HG02571 (cell line): Measurements from ENCODE around the gene NDUFS7.
"Not testable (repeated sequence)": the region's sequence is repeated elsewhere in the genome, so short reads cannot be mapped to it uniquely, and the experiment has no call there.

Experiments
- ATAC-seq: cut with Tn5 transposase; IDR thresholded peaks from one replicate; pipeline ENCODE4 v1.9.1; 2021; ENCODE audit warnings: mild to moderate bottlenecking, moderate library complexity; ENCODE audit not compliant: unreplicated experiment

The NDUFS7 gene

DNA sequence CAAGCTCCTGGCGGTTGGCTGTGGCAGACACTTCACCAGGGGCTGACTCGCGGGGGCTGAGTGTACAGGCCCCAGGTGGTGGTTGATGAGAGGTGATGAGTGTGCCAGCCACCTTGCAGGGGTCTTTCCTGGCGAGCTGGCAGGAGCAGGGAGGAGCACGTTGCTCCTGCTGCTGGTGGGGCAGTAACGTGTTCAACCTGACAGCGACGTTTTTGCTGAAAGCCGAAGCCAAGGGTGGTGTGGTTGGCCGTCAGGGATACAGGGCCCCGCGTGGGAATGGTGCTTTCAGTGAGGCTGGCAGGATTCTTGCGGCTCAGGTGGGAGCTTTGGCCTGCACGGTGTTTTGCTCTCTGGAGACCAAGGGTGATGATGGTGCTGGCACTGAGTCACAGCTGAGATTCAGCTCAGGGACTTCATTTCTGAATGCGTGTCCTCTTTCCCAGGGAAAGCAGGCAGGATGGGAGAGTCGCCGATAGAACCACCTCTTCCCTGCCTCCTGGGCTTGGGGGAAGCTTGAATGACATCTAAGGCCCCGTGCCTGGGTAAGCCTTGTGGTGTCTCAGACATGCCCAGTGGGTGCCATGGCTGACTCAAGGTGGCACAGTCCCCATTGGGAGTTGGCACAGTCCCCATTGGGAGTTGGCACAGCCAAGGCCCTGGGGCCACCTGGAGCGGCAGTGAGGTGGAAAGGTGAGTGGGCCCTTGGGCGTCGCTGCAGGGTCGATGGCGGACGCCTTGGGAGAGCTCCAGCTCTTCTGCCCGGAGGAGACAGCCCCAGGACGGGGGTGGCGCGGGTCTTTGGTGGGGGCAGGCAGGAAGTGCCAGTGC, 32.5 kb downstream of the NDUFS7 start:
- no peak for ATAC-seq

DNA sequence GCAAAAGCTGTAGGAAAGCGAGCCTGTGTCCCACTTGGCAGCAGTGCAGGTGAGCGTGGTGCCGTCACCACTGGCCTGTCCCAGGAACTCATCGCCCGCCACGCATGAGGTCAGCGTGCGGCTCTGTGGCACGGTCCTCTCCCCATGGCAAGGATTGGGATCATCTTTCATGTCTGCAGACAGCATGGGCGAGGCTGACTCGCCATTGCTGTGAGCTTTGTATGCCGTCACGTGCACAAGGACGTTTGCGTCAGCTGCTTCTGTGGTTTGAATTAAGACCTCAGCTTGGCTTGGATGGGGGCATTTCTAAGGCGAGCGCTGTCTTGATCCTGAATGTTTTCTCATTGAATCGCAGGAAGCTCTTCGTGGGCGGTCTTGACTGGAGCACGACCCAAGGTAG, 33.4 kb downstream of the NDUFS7 start:
- no peak for ATAC-seq

DNA sequence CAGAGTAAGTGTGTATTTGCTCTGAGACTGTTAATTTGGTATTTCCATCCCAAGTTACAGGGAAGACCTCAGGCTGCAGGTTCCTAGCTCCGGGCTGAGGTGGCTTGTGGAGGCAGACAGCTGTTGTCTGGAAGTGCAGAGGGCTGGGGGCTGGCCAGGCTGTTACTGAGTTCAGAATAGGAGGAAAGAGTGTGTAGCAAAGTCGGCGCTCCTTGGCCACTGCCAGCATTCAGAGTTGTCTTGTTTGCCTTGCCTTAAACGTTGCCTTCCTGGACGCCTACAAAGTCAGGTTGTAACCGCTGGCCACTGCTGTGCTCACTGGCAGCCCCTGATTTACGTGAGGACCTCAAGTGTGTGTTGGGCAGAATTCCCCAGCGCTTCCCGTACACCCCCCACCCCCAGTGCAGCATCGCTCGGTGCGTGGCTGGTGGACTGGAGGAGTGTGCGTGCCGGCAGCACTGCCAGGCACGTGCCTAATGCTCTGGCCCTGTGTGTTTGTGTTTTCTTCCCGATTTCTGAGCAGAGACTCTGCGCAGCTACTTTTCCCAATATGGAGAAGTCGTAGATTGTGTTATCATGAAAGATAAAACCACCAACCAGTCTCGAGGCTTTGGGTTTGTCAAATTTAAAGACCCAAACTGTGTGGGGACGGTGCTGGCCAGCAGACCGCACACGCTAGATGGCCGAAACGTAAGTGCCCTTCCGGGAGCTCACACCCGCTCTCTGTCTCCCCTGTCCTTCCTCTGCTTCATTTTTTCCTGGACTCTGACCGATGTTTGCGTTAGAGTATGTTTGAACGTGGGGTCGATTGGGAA, 34.2 kb downstream of the NDUFS7 start:
- ATAC-seq = no peak

DNA sequence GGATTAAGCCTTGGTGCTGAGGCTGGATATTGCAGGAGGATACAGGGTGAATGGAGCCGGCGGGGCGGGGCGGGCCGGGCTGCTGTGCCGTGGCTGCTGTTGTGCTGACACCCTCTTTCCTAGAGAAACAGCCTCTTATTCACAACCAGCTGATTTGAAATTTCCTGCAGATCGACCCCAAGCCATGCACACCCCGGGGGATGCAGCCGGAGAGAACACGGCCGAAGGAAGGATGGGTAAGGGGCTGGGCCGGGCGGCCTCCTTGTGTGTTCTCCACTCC, 34.7 kb downstream of the NDUFS7 start:
- ATAC-seq = no peak

DNA sequence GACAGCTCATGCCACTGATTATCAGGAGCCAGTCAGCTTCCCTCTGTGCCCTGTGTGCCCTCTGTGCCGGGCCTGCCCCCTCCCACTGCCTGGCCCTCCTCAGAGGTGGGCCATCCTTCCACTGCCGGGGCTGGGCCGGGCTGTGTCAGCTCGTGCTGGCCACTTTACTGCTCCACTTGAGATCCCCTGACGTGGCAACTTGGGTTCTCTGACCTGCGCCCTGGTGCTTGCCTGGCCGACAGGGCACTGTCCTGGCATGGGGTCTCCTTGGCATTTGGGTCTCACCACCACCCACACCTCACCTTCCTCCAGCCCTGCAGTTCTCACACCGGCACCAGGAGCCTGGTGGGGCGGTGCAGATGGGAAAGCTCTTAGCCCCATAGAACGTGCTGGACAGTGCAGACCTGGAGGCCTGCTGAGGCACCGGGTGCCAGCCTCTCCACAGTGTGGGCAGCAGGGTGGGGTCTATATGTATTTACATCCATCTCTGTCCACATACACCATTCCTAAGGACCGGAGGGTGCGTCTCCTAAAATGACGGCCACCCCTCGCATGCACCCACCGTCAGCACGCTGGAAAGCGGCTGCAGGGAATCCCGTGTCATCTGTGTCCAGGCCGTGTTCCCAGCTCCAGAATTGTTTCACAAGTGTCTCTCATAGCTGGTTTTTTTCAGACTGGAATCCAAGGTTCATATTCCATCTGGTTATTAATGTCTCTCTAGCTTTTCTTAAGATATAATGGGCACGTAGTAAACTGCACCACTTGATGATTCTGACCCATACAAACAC, 35.4 kb downstream of the NDUFS7 start:
- no peak for ATAC-seq

DNA sequence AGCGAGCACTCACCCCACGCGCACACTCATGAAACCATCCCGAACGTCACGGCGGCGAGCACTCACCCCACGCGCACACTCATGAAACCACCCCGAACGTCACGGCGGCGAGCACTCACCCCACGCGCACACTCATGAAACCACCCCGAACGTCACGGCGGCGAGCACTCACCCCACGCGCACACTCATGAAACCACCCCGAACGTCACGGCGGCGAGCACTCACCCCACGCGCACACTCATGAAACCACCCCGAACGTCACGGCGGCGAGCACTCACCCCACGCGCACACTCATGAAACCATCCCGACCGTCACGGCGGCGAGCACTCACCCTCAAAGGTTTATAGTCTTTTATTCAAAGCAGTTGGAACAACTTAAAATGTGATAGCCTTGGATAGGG, 36.4 kb downstream of the NDUFS7 start:
- ATAC-seq = not testable (repeated sequence)

DNA sequence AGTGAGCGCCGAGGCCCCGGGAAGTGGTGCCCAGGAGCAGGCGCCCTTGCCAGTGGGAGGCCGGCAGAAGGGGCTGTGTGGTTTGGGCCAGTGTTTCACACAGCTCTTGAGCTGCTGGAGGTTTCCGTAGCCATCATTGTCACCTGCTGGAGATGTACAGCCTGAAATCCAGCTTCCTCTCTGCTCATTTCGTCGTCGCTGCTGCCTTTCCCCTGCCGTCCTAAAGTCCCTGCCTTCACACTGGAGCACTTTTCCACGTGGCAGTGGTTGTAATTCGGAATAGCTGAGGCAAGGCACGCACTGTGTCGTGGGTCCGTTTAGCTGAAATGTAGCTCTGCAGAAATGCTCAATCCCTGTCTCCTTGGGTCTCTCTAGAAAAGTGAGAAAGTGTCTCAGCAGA, 36.9 kb downstream of the NDUFS7 start:
- no peak for ATAC-seq

DNA sequence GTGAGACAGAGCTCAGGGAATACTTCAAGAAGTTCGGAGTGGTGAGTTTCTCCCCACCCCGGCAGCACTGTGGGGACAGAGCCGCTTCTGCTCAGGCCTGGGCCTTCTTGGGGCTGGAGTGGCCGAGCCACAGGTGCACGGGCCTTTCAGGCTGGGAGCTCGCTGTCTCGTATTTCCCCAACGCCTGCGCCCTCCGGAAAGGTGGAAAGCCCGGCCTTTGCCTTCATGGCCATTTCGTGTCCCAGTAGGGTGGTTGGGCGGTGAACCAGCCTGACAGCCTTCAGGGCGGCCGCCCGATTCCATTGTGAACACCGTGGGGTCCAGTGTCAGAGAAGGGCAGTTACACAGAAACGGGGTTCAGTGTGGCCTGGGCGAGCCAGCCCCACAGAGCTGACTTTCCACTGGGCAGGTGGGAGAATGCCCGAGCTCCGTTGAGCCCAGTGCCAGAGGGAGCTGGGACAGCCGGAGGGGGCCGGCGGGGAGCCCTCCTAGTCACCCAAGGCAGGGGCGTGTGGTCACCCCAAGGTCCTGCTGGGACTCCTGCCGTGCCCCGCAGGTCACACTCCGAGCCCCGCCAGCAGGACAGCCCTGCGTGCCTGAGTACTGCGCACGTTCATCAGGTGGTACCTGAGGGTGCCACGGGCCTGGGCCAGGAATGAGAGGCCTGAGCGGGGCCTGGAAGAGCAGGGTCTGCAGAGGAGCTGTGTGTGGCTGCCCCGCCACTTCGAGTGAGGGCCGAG, 37.7 kb downstream of the NDUFS7 start:
- no peak for ATAC-seq

DNA sequence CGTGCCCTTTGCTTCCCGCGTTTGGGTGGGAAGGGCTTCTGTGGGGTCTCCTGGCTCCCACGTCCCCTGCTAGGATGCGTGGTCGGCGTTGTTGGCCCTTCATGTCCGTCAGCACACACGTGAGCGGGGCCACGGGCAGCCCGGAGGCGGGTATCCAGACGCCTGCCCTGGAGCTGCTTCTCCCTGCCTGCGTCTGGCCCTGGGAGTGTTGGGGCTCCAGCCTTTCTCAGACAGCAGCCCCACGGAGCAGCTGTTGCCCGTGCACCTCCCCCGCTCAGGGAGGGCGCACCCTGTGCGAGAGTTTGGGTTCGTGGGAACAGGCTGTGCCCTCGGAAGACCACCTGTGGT, 38.2 kb downstream of the NDUFS7 start:
- no peak for ATAC-seq

DNA sequence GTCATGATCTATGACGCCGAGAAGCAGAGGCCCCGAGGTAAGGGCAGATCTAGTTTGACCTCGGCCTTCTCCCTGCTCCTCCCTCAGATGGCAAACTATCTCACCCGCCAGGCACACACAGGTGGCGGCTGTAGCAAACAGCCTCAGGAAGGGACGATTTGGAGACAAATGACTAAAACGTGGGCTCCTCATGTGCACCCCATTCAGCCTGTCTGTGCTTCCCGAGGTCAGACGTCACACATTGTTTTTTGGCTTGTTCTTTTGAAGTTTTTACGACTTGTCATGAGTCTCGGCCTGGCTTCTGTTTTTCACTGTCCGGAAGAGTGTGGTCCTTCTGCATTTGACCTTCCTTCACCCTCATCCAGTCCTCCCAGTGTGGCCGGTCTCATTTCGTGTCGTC, 38.7 kb downstream of the NDUFS7 start:
- no peak for ATAC-seq

DNA sequence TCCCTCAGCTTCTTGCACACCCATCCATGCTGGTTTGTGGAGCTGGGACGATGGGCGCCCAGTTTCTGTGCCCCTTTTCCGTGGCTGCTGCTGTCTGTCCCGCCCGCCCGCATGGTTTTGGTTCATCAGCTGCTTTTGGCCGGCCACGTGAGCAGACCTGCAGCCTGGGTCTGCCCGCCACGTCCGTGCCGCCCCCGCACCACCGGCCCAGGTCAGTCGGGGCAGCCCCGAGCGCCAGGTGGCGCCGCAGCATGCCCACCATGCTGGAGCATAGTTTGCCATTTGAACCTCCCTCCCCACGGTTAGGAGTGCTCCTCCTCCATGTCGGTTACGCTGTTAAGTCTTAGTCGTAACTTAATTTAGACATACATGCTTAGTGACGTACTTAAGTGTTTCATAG, 39.2 kb downstream of the NDUFS7 start:
- no peak for ATAC-seq

DNA sequence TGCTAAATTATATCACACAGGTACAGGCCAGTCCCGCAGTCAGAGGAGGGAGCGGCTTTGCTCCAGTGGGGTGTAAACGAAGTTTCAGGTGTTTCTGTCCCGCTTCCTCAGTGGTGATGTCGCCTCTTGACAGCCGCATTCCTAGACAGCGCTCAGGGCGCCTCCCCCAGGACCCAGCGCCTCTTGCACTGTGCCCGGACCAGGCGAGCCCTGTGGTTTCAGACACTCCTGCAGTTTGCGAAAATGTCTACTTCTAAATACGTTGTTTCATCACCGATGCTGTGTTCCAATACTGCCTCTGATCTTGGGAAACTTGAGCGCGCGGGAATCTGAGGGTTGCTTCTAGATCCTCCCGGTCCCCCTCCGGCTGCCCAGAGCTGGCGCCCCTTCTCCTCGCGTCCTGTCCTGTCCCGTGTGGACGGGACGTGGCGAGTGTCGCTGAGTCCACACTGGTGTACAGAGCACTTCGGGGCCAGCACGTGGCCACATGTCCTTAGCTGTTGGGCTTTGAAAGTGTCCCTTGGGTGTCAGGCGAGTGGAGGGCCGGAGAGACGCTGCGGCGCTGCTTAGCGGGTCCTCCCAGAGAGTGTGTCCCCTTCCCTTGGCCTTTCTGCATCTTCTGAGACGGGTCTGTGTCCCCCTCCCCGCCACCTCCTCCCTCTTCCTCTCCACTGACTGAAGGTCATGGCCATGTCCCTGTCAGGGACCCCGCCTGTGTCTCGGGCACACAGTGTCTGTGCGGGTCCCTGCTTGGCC, 39.9 kb downstream of the NDUFS7 start:
- no peak for ATAC-seq

DNA sequence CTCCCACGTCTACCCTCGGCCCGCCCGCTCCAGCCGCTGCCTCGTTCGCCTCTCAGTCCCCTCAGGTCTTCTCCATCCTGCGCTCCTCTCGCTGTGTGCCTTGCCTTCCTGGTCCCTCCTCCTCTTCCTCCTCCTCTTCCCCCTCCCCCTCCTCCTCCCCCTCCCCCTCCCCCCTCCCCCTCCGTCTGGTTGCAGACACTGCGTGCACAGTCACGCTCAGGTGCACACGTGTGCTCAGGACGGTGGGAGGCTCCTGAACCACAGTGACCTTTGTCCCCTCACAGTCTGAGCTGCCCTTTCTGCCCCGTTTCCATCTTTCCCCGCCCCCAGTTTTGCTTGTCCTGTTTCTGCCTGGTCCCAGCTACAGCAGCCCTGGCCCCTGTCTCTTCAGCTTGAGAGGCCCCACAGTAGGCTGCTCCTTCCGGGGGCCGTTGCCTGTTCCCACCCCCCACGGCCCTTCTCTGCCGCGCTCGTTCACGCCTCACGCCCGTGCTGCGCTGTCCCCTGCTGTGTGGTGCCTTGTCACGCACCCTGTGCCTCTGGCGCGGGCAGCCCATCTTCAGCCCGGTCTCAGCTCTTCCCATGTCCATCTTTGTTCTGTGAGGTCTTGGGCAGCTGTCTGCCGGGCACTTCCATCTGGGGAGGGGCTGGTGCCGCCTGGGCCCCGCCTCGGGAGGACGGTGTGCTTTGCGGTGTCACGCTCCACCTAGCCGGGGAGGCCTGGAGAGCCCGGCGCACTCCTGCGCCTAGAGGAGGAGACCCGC, 40.7 kb downstream of the NDUFS7 start:
- ATAC-seq = no peak

DNA sequence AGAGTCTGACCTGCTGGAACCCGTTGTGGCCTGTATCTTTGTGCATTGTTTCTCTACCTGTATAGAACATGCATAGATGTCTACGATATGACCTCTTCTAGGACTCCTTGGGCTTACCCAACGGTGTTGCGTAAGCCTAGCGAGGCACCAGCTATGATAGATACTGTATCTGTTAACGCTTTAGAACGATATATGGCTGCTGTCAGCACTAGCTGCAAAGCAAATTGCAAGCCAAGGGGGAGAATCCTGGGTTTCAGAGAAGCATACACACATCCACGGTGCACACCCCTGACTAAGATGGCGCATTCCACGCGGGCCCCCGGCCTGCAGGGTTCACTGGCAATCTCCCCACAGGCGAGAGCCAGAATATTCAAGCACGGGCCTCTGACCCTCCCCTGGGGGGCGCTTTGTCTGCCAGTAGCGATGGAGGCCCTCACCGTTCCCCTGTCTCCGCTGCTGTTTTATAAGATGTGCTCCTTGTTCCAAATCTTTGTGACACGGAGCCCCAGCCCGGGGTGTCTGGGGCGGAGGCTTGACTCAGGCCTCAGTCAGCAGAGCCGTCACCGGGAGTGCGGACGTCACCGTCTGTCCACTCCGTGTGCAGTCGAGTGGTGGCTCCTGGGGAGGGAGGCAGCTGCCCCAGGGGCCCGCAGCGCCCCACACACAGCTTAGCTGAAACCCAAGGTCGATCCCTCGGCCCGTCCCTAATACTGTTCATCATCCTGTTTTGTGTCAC, 41.6 kb downstream of the NDUFS7 start:
- ATAC-seq = no peak

DNA sequence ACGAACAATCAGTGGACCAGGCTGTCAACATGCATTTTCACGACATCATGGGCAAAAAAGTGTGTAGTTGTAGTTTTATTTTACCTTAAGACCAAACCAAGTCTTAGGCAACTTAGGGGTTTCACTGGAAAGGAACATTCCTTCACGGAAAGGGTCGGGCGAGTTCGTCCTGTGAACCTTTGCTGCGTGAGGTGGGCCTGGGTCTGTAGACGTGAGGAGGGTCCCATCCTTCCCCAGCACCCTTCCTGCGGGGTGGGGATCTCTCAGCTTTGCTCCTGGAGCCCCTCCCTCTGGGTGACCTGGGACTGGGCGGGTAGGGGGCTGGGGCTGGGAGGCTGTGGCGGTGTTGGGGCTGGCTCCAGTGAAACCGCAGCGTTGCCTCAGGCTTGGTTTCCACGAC, 42.2 kb downstream of the NDUFS7 start:
- ATAC-seq = no peak

DNA sequence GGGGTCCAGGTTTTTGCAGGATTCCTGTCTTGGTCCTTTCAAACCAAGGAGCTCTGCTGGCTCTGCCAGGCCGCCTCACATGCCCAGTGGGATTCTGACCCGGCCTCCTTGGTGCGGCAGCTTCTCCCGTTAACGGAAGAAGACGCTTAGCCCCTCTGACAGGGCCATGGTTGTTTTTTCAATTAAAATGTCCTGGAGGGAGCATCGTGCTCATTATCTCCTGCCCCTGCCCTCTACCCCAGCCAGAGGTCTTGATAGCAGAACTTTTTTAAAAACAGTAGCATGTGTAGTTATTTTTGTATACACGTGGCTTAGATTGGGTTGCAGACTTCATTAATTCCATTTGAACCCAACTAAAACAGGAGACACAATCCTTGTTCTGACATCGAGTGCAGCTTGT, 43.0 kb downstream of the NDUFS7 start:
- ATAC-seq = no peak

DNA sequence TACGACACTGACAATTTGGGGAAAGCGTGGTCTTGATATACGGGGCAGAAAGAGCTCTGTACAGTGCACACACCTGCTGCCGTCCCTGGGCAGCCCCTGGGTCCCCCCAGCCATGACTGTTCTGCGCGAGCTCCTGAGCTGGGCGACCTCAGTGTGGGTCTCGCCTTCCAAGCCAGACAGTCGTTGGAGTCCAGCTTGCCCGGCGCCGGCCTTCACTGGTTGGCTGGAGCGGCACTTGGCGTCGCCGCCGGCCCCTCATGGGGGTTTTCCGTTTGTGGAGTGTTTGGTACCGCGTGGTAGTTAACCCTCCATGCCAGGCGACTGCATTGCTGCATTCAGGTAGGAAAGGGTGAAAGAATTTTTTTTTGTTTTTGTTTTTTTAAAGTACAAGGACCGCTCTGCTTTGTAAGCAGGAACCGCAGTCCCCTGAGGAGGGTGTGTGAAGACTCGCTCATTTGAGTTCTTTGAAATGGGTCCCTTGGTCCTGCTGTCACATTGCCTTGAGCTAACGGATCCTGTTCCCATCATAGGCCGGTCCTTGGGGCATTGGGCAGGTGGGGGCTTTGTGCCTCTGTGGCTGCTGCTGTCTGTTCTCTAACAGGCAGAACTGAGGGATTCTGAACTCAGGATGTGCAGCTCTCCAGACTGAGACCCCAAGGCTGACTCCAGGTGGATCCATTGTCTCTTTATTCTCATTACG, 43.7 kb downstream of the NDUFS7 start:
- ATAC-seq = no peak

DNA sequence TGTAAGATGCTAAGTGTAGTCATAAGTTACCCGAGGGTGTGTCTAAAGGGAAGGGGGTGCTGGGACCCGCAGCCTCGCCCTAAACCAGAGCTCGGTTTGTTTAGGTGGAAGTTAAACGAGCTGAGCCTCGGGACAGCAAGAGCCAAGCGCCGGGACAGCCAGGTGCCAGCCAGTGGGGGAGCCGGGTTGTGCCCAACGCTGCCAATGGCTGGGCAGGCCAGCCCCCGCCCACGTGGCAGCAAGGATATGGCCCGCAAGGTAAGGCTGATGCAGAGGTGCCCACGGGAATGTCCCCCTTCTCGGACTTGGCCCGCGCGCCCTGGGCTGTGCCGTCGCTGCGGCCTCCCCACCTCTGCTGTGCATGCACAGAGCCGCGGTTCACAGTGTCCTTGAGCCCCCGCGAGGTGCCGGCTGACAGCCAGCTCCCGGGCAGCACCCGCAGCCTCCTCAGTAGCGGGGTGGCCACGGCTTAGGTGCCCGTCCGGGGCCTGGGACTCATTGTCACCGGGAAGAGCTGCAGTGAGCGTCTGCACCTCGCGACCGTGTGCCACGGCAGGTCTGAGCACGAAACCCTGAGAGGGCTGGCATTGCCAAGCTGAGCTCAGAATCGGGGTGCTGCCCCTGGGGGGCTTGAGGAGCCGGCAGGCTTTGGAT, 45.2 kb downstream of the NDUFS7 start:
- no peak for ATAC-seq
